IPS-NIHi11 (cell line): ENCODE data around the gene FAM228B.
"Not testable (repeated sequence)": the region's sequence is repeated elsewhere in the genome, so short reads cannot be mapped to it uniquely, and the experiment has no call there.

Experiments
- DNase-seq: peaks from one replicate; pipeline ENCODE4 v3.0.0; 2012; ENCODE audit warnings: mixed read lengths, low spot score

FAM228B gene

GRCh38 chr2:24159708-24160107, 36.4 kb downstream of the FAM228B start:
- no peak for DNase-seq

- no peak for DNase-seq
Measured at GRCh38 chr2:24160761-24161160, 37.5 kb downstream of the FAM228B start.

GRCh38 chr2:24162494-24162893, 39.2 kb downstream of the FAM228B start:
- DNase-seq = no peak

- no peak for DNase-seq
Measured at GRCh38 chr2:24163186-24163585, 39.9 kb downstream of the FAM228B start.

GRCh38 chr2:24163601-24164000, 40.3 kb downstream of the FAM228B start:
- DNase-seq = no peak

GRCh38 chr2:24164416-24164973, 41.2 kb downstream of the FAM228B start:
- peak; percentile 67 for DNase-seq

- no peak for DNase-seq
Measured at GRCh38 chr2:24169023-24169422, 45.8 kb downstream of the FAM228B start.

- peak; percentile 25 for DNase-seq
Measured at GRCh38 chr2:24174851-24175277, 51.6 kb downstream of the FAM228B start, which contains the start of gene FAM228A. Gene FAM228A, plus strand, starts transcription at chr2:24175053. Its CDS starts 428 bp downstream, at chr2:24175481.

GRCh38 chr2:24175631-24176187, 52.4 kb downstream of the FAM228B start:
- no peak for DNase-seq

GRCh38 chr2:24176326-24176725, 53.1 kb downstream of the FAM228B start:
- DNase-seq = no peak

GRCh38 chr2:24179683-24180082, 56.4 kb downstream of the FAM228B start:
- DNase-seq = no peak

- DNase-seq = no peak
Measured at GRCh38 chr2:24181849-24182248, 58.6 kb downstream of the FAM228B start.

GRCh38 chr2:24182507-24182906, 59.2 kb downstream of the FAM228B start:
- DNase-seq = no peak

GRCh38 chr2:24183366-24184069, 60.2 kb downstream of the FAM228B start:
- no peak for DNase-seq

GRCh38 chr2:24189551-24189950, 66.3 kb downstream of the FAM228B start:
- DNase-seq = no peak

GRCh38 chr2:24190503-24190902, 67.2 kb downstream of the FAM228B start:
- DNase-seq = no peak

- DNase-seq = no peak
Measured at GRCh38 chr2:24191156-24191555, 67.9 kb downstream of the FAM228B start.

GRCh38 chr2:24191848-24192247, 68.6 kb downstream of the FAM228B start:
- no peak for DNase-seq

GRCh38 chr2:24197213-24197612, 73.9 kb downstream of the FAM228B start:
- DNase-seq = not testable (repeated sequence)

GRCh38 chr2:24199968-24200590, 76.8 kb downstream of the FAM228B start:
- no peak for DNase-seq

GRCh38 chr2:24200799-24201198, 77.5 kb downstream of the FAM228B start:
- DNase-seq = no peak

- DNase-seq = no peak
Measured at GRCh38 chr2:24203029-24203786, 79.9 kb downstream of the FAM228B start.
